Caco-2 (cell line): ENCODE results near the gene KRTAP10-4. TPM values are rescaled to one million over a fixed set of nuclear protein-coding genes. Genes with fewer than 3 reads are reported as not detected.

Experiments used
- BruUV-seq: library from RNA; stranded (reverse); fragments of 400-500 nt; replicated peaks from 2 replicates; lab custom pipeline; 2021; lab: Mats Ljungman, UMichigan
- CTCF ChIA-PET: fragments of 300-600 bp; sonication (Branson Sonifier 250); formaldehyde crosslinking; loops from one replicate; lab custom pipeline; 2022; ENCODE audit warnings: antibody characterized with exemption; lab: Charles Lee
- POLR2A ChIA-PET: fragments of 300-600 bp; sonication (Branson Sonifier 250); formaldehyde crosslinking; loops from one replicate; lab custom pipeline; 2022; ENCODE audit warnings: antibody characterized with exemption; lab: Charles Lee
- DNase-seq, 2 experiments: peaks; one replicate each; pipeline versions ENCODE4 v3.0.0 to v3.0.0-alpha.2; 2020 to 2022
- H3K27me3 ChIP-seq: replicated peaks from 2 replicates; pipeline ENCODE4 v1.6.0; 2011; ENCODE audit warnings: low read length; ENCODE audit not compliant: control insufficient read depth, insufficient read depth
- H3K36me3 ChIP-seq: 2 replicates; pipeline ENCODE4 v1.5.1; 2011; ENCODE audit warnings: low read length; ENCODE audit not compliant: control insufficient read depth, insufficient read depth
- H3K4me1 ChIP-seq: fragments of 250-450 bp; sonication (Bioruptor Pico); 2 replicates; pipeline ENCODE4 v1.5.1; 2020; ENCODE audit warnings: mild to moderate bottlenecking
- H3K4me3 ChIP-seq: 2 replicates; pipeline ENCODE4 v1.5.1; 2011; ENCODE audit warnings: low read depth, mild to moderate bottlenecking, control low read depth, low read length
- H3K9me3 ChIP-seq: fragments of 250-450 bp; sonication (Bioruptor Pico); 2 replicates; pipeline ENCODE4 v1.5.1; 2020; ENCODE audit warnings: mild to moderate bottlenecking, moderate library complexity
- H3K27ac Mint-ChIP-seq: one replicate; pipeline ENCODE4 v1.8.0; 2022; ENCODE audit warnings: mixed read lengths; ENCODE audit not compliant: unreplicated experiment
- H3K27me3 Mint-ChIP-seq: one replicate; pipeline ENCODE4 v1.8.0; 2022; ENCODE audit warnings: mixed read lengths; ENCODE audit not compliant: insufficient read depth, unreplicated experiment
- H3K36me3 Mint-ChIP-seq: one replicate; pipeline ENCODE4 v1.8.0; 2022; ENCODE audit warnings: mild to moderate bottlenecking, mixed read lengths; ENCODE audit not compliant: insufficient read depth, unreplicated experiment
- H3K4me1 Mint-ChIP-seq: one replicate; pipeline ENCODE4 v1.8.0; 2022; ENCODE audit warnings: low read depth, mixed read lengths; ENCODE audit not compliant: unreplicated experiment
- H3K4me3 Mint-ChIP-seq: one replicate; pipeline ENCODE4 v1.8.0; 2022; ENCODE audit warnings: mild to moderate bottlenecking, moderate library complexity, mixed read lengths; ENCODE audit not compliant: unreplicated experiment
- H3K9me3 Mint-ChIP-seq: one replicate; pipeline ENCODE4 v1.8.0; 2022; ENCODE audit warnings: mixed read lengths; ENCODE audit not compliant: unreplicated experiment
- CTCF ChIP-seq, 2 experiments: fragments of 200-600 bp in 1 of 2; IDR thresholded peaks; 1 replicate in 1 of 2; 2 replicates in 1 of 2; pipeline versions ENCODE4 v1.5.1 to v1.8.0; 2011 to 2022; ENCODE audit warnings: antibody characterized with exemption in 1 of 2, control low read depth in 1 of 2, inconsistent platforms in 1 of 2, low read depth in 1 of 2, low read length in 1 of 2, mild to moderate bottlenecking in 1 of 2, moderate library complexity in 1 of 2; ENCODE audit not compliant: insufficient read depth in 1 of 2, severe bottlenecking in 1 of 2, unreplicated experiment in 1 of 2
- intact Hi-C: fragments of 100-400 bp; cut with micrococcal nuclease; formaldehyde crosslinking; loops from one replicate; pipeline ENCODE4 v1.10.0; 2022; ENCODE audit not compliant: unreplicated experiment
- total RNA-seq: library from RNA; stranded (reverse); gene quantifications from 2 replicates; pipeline ENCODE4 v1.2.3, GENCODE V29; 2022

The KRTAP10-4 gene
- total RNA-seq, 1 experiment from 2014 or later: not detected

DNA sequence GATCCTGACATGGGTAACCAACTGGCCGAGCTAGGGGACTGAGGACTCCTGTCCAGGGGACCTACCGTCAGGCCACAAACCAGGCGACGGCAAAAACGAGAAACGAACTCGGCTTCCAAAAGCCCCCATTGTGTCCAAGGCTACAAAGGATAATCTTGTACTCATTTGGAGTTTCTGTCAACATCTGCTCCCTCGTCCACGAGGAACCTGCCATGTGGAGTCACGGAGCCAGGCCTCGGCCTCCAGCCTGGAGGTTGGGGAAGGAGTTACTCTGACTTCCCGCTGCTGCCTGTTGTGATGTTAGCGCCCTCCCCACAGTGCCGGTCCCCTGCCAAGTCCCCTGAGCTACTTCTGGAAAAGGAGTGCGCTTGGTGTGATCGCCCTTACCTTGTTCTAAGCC is 40.8 kb upstream of the KRTAP10-4 start:
- TF ChIP-seq CTCF (IDR thresholded peaks at IDR 0.05; ENCODE audit: insufficient read depth in 1 of 2, low read depth in 1 of 2, low read length in 1 of 2, severe bottlenecking in 1 of 2, unreplicated experiment in 1 of 2): no peak
- Histone ChIP-seq H3K4me1 (no peaks in the 10 kb centered on the region), H3K4me3 (no peak overlapping the region), H3K27me3 (no peaks in the 10 kb centered on the region), H3K36me3 (no peaks in the 10 kb centered on the region), H3K9me3 (no peaks in the 10 kb centered on the region)
- Mint-ChIP-seq H3K27ac (no peak overlapping the region), H3K36me3 (no peaks in the 10 kb centered on the region), H3K9me3 (no peaks in the 10 kb centered on the region), H3K27me3 (peaks cover 9% of the 10 kb centered on the region), H3K4me1 (no peaks in the 10 kb centered on the region), H3K4me3 (no peak overlapping the region)
- DNase-seq: no peak
- ChIA-PET CTCF (no interaction called here), POLR2A (no interaction called here)
- intact Hi-C loops: no loop called here
- no TSS peak for BruUV-seq

GRCh38 chr21:44533121-44533890 is 40.2 kb upstream of the KRTAP10-4 start:
- POLR2A ChIA-PET: no interaction called here
- peak in 1 of 2 experiments; percentile 28 for DNase-seq
- Mint-ChIP-seq H3K4me1 (no peaks in the 10 kb centered on the region), H3K27me3 (peaks cover 9% of the 10 kb centered on the region), H3K4me3 (no peak overlapping the region), H3K9me3 (no peaks in the 10 kb centered on the region), H3K27ac (no peak overlapping the region), H3K36me3 (no peaks in the 10 kb centered on the region)
- no peaks in the 10 kb centered on the region for H3K36me3 ChIP-seq
- no TSS peak for BruUV-seq
- no peak for TF ChIP-seq CTCF (IDR thresholded peaks at IDR 0.05; ENCODE audit: insufficient read depth in 1 of 2, low read depth in 1 of 2, low read length in 1 of 2, severe bottlenecking in 1 of 2, unreplicated experiment in 1 of 2)
- CTCF ChIA-PET: no interaction called here
- H3K27me3 ChIP-seq: no peaks in the 10 kb centered on the region
- no peaks in the 10 kb centered on the region for H3K9me3 ChIP-seq
- intact Hi-C loops: no loop called here
- H3K4me3 ChIP-seq: no peak overlapping the region
- H3K4me1 ChIP-seq: no peaks in the 10 kb centered on the region

DNA sequence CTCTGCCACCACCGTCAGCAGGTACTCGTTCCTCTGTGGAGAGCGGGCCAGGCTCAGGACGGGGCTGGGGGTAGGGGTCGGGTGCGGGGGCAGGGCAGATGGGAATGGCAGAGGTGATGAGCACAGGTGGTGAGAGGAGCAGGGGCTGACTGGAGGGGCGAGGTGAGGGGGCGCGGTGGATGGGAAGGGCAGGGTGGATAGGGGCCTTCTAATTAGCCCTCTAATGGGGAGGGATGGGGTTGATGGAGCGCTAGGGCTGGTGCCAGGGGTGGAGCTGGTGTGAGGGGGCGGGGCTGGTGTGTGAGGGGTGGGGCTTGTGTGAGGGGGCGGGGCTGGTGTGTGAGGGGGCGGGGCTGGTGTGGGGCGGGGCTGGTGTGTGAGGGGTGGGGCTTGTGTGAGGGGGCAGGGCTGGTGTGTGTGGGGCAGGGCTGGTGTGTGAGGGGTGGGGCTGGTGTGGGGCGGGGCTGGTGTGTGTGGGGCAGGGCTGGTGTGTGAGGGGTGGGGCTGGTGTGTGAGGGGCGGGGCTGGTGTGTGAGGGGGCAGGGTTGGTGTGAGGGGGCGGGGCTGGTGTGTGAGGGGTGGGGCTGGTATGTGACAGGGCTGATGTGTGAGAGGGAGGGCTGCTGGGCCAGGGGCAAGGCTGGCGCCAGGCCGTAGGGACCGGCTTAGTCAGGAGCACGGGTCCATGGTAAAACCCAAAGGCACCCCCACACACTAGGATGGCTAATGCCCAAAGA is 39.5 kb upstream of the KRTAP10-4 start:
- no peaks in the 10 kb centered on the region for H3K36me3 Mint-ChIP-seq
- no peaks in the 10 kb centered on the region for H3K4me1 Mint-ChIP-seq
- H3K27me3 ChIP-seq: no peaks in the 10 kb centered on the region
- H3K9me3 Mint-ChIP-seq: no peaks in the 10 kb centered on the region
- H3K36me3 ChIP-seq: no peaks in the 10 kb centered on the region
- intact Hi-C loops: no loop called here
- DNase-seq: no peak
- H3K9me3 ChIP-seq: no peaks in the 10 kb centered on the region
- no peak for TF ChIP-seq CTCF (IDR thresholded peaks at IDR 0.05; ENCODE audit: insufficient read depth in 1 of 2, low read depth in 1 of 2, low read length in 1 of 2, severe bottlenecking in 1 of 2, unreplicated experiment in 1 of 2)
- no peak overlapping the region for H3K4me3 Mint-ChIP-seq
- ChIA-PET POLR2A (no interaction called here), CTCF (no interaction called here)
- H3K4me1 ChIP-seq: no peaks in the 10 kb centered on the region
- no TSS peak for BruUV-seq
- H3K4me3 ChIP-seq: no peak overlapping the region
- H3K27me3 Mint-ChIP-seq: peaks cover 12% of the 10 kb centered on the region
- no peak overlapping the region for H3K27ac Mint-ChIP-seq
